Measurements from ENCODE around the gene CORO2A. TPM values are rescaled to one million over a fixed set of nuclear protein-coding genes. Genes with fewer than 3 reads are reported as not detected.

The CORO2A gene
- total and polyA plus RNA-seq, 2 of the 13 experiments (the other 11 are each of a cell fraction or from before 2014, with no cell fraction given) = 14.4 to 15.3 TPM

DNA sequence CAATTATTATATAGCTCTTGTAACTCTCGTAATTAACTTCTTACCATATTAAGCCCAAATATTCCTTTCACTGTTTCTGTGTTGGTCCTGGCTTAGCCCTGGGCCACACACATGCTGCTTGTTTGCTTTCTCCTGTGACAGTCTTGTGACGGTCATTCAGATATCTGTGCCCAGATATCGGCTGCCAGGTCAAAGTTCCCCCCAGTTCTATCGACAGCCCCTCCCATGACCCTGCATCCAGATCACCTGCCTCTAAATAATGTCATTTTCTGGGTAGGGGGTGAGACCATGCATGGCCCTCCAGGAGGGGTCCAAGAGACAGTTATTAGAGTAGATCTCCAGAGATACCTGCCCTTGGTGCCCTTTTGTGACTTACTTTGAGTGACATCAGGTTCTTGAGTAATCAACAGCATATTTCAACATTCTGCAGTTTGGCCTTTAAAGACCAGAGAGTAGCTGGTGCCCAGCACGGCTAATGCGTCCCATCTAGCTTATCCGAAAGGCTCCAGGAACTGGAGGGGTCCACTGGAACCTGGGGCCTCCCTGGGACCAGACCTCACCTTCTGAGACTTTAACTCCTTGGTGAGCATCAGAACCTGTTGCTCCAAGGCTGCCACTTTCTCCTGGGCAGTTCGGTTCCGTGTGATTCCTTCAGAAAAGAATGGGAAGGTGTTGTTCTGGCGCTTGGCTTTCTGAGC is 36.1 kb upstream of the CORO2A start (continued):
- TF ChIP-seq, protein P1, sequence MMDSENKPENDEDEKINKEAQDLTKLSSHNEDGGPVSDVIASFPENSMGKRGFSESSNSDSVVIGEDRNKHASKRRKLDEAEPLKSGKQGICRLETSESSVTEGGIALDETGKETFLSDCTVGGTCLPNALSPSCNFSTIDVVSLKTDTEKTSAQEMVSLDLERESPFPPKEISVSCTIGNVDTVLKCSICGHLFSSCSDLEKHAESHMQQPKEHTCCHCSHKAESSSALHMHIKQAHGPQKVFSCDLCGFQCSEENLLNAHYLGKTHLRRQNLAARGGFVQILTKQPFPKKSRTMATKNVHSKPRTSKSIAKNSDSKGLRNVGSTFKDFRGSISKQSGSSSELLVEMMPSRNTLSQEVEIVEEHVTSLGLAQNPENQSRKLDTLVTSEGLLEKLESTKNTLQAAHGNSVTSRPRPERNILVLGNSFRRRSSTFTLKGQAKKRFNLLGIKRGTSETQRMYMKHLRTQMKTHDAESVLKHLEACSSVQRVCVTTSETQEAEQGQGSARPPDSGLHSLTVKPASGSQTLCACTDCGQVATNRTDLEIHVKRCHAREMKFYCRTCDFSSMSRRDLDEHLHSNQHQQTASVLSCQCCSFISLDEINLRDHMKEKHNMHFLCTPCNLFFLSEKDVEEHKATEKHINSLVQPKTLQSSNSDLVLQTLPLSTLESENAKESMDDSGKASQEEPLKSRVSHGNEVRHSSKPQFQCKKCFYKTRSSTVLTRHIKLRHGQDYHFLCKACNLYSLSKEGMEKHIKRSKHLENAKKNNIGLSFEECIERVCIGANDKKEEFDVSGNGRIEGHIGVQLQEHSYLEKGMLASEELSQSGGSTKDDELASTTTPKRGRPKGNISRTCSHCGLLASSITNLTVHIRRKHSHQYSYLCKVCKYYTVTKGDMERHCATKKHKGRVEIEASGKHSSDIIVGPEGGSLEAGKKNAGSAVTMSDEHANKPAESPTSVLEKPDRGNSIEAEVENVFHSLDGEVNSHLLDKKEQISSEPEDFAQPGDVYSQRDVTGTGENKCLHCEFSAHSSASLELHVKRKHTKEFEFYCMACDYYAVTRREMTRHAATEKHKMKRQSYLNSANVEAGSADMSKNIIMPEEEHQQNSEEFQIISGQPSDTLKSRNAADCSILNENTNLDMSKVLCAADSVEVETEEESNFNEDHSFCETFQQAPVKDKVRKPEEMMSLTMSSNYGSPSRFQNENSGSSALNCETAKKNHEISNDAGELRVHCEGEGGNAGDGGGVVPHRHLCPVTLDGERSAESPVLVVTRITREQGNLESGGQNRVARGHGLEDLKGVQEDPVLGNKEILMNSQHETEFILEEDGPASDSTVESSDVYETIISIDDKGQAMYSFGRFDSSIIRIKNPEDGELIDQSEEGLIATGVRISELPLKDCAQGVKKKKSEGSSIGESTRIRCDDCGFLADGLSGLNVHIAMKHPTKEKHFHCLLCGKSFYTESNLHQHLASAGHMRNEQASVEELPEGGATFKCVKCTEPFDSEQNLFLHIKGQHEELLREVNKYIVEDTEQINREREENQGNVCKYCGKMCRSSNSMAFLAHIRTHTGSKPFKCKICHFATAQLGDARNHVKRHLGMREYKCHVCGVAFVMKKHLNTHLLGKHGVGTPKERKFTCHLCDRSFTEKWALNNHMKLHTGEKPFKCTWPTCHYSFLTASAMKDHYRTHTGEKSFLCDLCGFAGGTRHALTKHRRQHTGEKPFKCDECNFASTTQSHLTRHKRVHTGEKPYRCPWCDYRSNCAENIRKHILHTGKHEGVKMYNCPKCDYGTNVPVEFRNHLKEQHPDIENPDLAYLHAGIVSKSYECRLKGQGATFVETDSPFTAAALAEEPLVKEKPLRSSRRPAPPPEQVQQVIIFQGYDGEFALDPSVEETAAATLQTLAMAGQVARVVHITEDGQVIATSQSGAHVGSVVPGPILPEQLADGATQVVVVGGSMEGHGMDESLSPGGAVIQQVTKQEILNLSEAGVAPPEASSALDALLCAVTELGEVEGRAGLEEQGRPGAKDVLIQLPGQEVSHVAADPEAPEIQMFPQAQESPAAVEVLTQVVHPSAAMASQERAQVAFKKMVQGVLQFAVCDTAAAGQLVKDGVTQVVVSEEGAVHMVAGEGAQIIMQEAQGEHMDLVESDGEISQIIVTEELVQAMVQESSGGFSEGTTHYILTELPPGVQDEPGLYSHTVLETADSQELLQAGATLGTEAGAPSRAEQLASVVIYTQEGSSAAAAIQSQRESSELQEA (CRISPR knock-in tag; IDR thresholded peaks at IDR 0.05; ENCODE audit: not compliant biosample characterization) = peak; percentile 20
- TF ChIP-seq MEF2D (CRISPR knock-in tag; IDR thresholded peaks at IDR 0.05) = no peak
- TF ChIP-seq MED1 (CRISPR knock-in tag; IDR thresholded peaks at IDR 0.05) = peak; percentile 43; the same call in 1 of the 2 replicates
- no peak for TF ChIP-seq DNMT1 (CRISPR knock-in tag; IDR thresholded peaks at IDR 0.05)
- 0 out of 2 replicates have a peak, but pooled peaks have one; percentile 16 for TF ChIP-seq KDM3A (CRISPR knock-in tag; IDR thresholded peaks at IDR 0.05; ENCODE audit: low read depth)
- TF ChIP-seq HNF1A (IDR thresholded peaks at IDR 0.05; ENCODE audit: low read depth) = no peak
- no peak for TF ChIP-seq HNF1A (CRISPR knock-in tag; IDR thresholded peaks at IDR 0.05; ENCODE audit: borderline replicate concordance)
- TF ChIP-seq, protein P2, sequence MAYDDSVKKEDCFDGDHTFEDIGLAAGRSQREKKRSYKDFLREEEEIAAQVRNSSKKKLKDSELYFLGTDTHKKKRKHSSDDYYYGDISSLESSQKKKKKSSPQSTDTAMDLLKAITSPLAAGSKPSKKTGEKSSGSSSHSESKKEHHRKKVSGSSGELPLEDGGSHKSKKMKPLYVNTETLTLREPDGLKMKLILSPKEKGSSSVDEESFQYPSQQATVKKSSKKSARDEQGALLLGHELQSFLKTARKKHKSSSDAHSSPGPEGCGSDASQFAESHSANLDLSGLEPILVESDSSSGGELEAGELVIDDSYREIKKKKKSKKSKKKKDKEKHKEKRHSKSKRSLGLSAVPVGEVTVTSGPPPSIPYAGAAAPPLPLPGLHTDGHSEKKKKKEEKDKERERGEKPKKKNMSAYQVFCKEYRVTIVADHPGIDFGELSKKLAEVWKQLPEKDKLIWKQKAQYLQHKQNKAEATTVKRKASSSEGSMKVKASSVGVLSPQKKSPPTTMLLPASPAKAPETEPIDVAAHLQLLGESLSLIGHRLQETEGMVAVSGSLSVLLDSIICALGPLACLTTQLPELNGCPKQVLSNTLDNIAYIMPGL (CRISPR knock-in tag; IDR thresholded peaks at IDR 0.05; ENCODE audit: borderline replicate concordance in 1 of 2, low read depth in 1 of 2) = no peak
- TF ChIP-seq ELF1 (CRISPR knock-in tag; IDR thresholded peaks at IDR 0.05) = no peak
- no peak for TF ChIP-seq ZKSCAN8 (CRISPR knock-in tag; IDR thresholded peaks at IDR 0.05; ENCODE audit: borderline replicate concordance)
- no peak for TF ChIP-seq ZNF816 (CRISPR knock-in tag; IDR thresholded peaks at IDR 0.05; ENCODE audit: borderline replicate concordance)
- TF ChIP-seq ZFP37 (CRISPR knock-in tag; IDR thresholded peaks at IDR 0.05; ENCODE audit: borderline replicate concordance) = no peak
- TF ChIP-seq, protein P3, sequence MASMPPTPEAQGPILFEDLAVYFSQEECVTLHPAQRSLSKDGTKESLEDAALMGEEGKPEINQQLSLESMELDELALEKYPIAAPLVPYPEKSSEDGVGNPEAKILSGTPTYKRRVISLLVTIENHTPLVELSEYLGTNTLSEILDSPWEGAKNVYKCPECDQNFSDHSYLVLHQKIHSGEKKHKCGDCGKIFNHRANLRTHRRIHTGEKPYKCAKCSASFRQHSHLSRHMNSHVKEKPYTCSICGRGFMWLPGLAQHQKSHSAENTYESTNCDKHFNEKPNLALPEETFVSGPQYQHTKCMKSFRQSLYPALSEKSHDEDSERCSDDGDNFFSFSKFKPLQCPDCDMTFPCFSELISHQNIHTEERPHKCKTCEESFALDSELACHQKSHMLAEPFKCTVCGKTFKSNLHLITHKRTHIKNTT (CRISPR knock-in tag; IDR thresholded peaks at IDR 0.05) = no peak

Data from HepG2 (cell line).